Pulmonary artery endothelial cell (primary cell): ENCODE results near the gene PLOD1. TPM values are rescaled to one million over a fixed set of nuclear protein-coding genes. Genes with fewer than 3 reads are reported as not detected.
"Not testable (repeated sequence)": the region's sequence is repeated elsewhere in the genome, so short reads cannot be mapped to it uniquely, and the experiment has no call there.

Source experiments
- DNase-seq: peaks from one replicate; pipeline ENCODE4 v3.0.0-alpha.2; 2011; ENCODE audit warnings: low read depth, low spot score
- total RNA-seq: library from RNA; depleted of rRNA; stranded (reverse); fragments of >200 nt; gene quantifications from 2 replicates; pipeline ENCODE4 v1.2.3, GENCODE V29; 2014

PLOD1 gene
- total RNA-seq, 1 donor from 2014 or later, result 342 TPM

DNA sequence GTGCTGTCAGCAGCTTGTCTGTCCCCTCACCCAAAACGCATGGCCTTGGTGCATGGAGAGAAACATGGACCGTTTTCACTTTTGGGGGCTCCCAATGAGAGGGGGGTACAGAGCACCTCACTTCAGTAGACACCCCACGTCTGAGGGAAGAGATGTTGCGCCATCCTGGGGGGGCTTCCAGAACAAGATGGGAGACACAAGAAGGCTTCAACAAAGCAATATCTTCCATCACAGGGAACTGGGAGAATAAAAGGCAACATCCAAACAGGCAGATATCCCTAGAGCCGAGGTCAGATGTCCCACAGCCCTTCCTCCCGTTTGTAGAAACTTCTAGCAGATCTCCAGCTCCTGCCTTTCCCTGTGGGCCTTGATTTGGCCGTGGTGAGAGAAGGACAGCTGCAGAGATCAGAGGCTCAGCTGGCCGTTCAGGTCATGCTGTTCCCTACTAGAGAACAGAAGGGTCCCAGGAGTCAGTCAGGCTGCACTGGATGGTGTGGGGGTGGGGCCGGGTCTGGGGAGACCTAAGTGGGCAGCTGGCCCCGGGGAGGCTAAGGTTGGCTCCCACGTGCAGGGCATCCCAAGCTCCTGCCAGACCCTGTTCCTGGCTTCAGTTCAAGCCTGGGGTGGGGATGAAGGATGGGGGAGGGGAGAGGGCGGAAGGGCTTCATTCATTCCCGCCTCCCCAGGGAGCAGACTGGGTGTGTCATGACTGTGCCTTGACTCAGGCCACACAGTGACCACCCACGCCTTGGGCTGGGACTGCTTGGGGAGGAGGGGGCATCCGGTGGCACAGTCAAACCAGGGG, 4.4 kb downstream of the PLOD1 start:
- no peak for DNase-seq

DNA sequence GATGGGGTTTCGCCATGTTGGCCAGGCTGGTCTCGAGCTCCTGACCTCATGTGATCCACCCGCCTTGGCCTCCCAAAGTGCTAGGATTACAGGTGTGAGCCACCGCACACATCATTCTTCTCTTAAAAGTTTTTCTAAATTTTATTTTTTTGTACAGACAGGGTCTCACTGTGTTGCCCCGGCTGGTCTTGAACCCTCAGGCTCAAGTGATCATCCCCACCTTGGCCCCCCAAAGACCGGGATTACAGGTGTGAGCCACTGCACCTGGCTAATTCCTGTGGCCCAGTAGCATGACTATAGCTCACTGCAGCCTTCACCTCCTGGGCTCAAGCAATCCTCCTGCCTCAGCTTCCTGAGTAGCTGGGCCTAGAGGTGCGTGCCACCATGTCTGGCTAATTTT, 5.3 kb downstream of the PLOD1 start:
- not testable (repeated sequence) for DNase-seq

DNA sequence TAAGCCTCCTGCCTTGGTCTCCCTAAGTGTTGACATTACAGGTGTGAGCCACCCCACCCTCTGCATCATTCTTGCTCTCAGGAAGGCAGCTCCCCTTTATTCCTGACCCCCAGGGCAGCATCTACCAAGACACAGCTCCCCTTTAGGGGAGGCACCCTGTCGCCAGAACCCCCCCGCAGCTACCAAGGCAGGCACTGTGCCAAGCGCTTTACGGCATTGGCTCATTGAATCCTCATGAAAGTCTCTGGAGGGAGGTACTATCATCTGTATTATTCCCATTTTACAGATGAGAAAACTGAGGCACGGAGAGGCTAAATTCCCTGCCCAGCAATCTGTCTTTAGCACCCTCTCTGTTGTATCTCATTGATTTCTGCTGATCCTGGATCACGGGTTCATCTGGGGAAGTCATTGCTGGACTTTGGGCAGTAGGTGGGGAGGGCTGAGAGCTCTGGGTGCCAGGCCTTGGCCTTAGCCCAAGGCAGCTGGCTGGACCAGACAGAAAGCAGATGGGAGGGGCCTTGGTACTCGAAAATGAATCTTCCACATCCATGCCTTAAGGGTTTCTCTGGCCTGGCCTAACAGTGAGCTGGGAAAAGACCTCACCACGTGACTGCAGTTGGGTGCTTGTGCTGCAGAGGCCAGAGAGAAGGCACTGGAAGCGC, 5.9 kb downstream of the PLOD1 start:
- no peak for DNase-seq

DNA sequence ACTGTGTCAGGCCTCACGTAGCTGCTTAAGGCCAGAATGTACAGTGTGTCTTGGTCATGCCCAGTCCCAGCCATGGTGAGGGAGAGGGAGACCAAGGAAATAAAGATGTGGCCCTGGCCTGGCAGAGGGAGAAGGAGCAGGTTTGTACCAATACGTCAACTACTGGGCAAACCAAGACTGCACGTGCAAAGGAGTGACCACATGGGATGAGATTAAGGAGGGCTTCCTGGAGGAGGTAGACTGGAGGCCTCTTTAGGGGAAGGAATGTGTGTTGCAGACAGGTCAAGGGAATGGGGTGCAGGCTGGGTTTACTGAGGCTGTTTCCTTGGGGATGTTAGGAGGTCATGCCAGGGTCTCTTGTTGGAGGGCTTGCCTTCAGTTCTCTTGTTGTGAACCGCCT, 7.8 kb downstream of the PLOD1 start:
- DNase-seq, result no peak

DNA sequence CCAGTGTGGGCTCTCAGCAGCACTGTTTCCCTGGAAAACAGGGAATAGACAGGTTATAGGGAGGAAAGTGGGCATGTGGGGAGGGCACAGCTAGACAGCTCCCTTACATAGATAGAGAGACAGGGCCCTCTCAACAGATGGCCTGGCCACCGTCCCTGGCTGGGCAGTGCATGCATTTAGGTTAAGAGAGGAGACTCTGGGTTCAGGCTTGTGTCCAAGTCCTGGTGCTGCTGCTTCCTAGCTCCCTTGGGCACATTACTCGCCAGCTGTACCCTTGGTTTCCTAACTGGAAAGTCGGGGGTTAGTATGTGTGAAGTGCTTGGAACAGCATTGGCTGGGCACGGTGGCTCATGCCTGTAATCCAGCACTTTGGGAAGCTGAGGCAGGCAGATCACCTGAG, 9.1 kb downstream of the PLOD1 start:
- DNase-seq, result no peak

DNA sequence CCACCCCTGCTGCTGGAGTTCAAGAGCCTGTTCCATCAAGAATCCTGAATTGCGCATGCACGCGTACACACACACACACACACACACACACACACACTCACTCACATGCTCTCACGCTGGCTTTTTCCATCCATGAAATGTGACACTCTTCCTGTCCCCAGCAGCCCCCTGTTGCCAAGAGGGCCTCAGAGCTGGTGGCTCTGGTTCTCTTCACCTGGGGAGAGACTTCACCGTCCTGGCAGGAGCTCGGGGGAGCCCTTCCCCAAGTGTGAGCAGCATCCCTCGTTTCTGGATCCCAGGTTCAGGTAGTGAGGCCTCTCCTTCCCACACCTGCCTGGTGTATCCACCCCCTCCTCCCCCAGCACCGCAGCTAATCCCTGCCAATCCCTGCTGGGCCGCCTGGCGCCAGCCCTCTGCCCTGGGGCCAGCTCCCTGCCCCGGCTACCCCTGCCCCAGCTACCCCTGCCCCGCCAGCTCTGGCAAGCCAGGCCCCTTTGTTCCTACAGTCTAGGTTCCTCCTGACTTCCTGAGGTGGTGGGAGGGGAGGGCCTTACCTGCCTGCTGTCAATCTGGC, 9.9 kb downstream of the PLOD1 start:
- DNase-seq, result no peak

DNA sequence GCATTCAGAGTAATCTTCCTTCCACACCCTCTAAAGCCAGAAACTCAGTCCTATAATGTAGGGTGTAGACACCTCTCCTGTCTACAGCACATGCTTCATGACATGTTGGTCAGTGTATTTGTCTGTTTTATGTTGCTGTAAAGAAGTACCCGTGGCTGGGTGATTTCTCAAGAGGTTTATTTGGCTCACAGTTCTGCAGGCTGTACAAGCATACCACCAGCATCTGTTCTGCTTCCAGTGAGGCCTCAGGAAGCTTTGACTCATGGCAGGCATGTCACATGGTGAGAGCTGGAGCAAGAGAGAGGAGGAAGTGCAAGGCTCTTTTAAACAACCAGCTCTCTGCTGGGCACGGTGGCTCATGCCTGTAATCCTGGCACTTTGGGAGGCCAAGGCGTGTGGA, 12.1 kb downstream of the PLOD1 start:
- DNase-seq, result no peak

DNA sequence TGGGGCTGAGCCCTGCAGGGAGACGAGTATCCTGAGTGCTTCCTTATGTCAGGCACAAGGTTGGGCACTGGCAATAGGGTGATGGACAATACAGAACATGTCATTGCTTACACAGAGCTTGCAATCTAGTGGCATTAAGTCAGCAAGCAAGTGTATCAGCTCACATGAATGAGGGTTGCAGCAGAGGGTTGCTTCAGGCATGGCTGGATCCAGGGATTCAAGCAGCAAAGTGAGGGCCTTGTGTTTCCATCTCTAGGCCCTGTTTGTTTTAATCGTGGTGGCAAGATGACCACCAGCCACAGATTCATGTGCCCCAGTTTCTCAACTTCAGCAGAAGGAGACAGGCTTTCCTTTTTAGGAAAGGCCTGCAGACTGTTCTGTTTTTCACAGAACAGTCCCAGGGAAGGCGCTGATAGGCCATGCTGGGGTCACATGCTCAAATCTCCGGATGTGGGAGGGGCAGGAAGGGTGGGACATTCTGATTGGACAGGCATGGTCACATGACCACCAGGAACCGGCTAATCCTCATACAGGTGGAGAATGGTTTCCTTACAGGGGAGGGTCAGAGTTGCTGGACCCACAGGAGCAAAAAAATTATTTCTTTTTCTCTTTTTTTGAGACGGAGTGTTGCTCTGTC, 14.4 kb downstream of the PLOD1 start:
- no peak for DNase-seq

DNA sequence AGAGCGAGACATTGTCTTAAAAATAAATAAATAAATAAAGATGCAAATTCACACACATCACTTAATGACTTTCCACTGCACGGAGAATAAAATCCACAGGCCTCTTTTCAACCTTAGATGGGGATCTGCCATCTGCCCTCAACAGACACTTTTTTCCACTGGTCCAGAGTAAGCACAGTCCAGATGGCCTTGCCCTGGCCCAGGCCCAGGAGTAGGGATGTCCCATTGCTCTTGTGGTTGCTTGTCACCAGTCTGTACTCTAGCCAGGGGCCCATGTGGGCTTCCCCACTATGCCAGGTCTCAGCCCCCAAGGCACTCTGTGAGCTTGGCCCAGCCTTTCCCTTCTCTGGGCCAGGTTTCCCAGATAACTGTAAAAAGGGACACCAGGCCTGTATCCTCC, 17.4 kb downstream of the PLOD1 start:
- DNase-seq, result no peak

DNA sequence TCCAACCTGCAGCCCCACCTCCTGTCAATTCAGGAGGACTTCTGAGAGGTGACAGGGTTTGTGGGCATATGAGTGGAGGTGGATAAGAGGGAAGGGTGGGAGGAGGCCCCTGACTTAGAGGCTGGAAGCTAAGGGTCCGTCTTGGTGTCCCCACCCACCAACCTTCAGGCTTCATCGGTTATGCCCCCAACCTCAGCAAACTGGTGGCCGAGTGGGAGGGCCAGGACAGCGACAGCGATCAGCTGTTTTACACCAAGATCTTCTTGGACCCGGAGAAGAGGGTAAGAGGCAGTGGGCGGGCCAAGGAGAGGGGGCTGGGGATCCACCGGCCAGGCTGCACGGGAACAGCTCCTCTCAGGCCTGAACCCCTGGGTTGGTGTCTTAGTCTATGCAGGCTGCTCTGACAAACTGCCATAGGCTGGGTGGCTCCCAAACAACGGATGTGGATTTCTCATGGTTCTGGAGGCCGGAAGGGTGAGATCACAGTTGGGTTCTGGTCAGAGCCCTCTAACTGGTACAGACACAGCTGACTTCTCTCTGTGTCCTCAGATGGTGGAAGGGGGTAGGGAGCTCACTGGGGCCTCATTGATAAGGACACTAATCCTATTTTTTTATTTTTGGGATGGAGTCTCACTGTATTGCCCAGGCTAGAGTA, 18.1 kb downstream of the PLOD1 start:
- DNase-seq, result no peak

DNA sequence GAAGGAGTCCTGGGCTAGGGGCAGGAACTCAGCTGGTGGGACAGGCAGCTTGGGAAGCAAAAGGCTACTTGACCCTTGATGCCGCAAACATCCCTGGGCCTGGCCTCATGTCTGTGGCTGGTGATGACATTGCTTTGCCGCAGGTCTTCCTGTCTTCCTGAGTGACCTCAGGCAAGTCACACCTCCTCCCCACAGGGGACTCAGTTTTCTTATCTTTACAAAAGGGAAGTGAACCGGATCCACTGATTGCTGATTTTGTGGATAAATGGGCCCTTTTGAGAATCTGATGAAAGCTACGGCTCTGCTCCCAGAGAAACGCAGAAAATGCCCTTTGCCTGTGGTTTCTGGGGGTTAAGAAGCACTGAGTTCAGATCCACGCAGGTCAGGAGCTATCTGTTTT, 20.7 kb downstream of the PLOD1 start:
- no peak for DNase-seq

DNA sequence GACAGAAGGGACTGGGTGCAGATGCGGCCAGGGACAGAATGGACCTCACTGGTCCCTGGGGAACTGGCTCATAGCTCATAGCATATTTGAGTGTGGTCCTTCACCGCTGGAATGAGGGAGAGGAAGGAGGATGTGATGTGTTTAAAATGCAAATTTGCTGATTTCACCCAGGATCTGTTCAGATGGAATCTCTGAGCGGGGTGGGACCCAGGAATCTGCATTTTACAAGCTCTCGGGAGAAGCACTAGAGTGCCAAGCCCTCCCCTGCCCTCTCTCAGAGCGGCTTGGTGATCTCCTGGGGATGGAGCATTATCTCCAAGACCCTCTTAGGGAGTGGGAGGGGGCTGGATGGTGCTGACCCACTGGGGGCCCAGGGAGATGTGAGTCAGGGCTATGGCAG, 22.9 kb downstream of the PLOD1 start:
- DNase-seq, result no peak

DNA sequence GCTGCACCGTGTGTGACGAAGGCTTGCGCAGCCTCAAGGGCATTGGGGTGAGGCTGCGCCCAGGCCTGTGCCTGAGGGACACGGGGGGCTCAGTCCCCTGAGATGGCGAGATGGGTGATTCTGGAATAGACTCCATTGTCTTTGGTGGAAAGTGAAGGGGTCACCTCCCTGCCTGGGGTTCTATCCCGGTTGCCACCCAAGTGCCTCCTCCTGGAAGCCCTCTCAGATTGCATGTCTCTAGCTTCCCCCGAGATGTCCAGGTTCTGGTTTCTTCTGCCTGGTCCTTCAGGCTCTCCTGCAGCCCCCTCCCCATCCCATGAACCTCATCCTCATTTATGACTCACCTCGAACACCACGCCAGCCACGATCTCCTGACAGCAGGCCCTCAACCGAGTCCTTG, 23.4 kb downstream of the PLOD1 start:
- DNase-seq, result no peak

DNA sequence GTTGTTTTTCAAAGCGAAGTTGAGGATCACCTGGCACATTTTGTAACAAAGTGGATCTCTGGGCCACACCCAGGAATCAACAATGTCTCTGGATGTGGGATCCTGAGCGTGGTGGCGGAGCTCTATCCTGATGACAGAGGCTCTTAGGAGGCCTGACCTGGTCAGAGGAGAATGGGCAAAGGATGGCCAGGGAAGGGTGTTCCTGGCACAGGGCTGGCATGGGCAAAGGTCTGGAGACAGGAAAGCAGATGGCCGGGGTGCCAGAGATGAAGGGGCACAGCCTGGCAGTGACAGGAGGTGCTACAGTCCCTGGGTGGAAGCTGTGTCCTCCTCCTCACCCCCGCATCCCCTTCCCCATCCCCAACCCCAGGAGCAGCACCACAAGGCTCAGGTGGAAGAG, 25.8 kb downstream of the PLOD1 start:
- no peak for DNase-seq

DNA sequence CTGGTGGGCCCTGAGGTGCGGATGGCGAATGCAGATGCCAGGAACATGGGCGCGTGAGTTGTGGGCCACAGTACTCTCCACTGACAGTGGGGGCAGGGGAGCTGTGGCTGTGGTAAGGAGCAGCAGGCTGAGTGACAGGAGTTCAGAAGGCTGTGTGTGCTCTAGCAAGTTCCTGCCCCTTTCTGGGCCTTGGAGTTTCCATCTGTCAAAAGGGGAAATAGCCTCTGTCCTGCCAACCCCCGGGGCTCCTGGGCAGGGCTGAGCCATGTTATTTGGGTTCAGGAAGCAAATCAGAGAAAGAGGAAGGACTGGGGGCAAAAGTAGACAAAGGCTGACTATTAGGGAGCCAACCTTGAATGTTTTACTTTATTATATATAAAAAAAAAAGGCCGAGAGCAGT, 26.2 kb downstream of the PLOD1 start:
- DNase-seq, result no peak

DNA sequence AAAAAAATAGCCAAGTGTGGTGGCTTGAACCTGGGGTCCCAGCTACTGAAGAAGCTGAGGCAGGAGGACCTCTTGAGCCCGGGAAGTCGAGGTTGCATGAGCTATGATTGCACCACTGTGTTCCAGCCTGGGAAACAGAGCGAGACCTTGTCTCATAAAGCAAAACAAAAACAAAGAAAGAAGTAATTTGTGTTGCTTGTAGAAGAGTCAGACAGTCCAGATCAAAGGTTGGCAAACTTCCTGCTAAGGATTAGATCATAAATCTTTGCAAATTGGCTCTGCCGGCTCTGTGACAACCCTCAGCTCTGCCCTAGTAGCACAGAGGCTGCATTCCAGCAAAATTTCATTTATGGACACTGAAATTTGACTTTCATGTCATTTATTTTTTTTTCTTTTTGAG, 26.7 kb downstream of the PLOD1 start:
- DNase-seq, result no peak

DNA sequence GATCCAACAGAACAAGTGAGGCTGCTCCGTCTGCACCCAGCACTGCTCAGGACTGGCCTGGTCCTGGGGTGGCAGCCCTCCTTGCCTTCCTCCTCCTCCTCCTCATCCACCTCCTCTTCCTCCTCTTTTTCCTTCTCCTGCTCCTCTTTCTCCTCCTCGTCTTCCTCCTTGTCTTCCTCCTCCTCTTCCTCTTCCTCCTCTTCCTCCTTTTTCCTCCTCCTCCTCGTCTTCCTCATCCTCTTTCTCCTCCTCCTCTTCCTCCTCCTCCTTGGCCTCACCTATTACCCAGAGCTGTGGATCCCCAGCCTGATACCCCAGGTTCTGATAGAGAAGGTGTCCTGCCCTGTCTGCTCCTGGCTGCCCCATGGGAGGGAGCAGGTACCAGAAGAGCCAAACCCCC, 29.1 kb downstream of the PLOD1 start:
- no peak for DNase-seq

DNA sequence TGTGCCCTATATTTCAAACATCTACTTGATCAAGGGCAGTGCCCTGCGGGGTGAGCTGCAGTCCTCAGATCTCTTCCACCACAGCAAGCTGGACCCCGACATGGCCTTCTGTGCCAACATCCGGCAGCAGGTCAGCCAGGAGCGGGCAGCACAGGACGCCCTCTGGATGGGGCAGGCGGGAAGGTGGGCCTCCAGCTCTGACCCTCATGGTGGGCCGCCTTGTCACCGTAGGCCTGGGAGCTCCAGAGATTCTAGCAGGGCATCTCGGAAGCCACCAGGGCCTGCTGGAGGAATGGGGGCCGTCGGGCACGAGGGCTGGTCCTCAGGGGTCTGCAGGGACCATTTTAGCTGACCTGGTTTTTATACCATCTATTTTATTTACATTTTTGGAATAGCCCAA, 30.1 kb downstream of the PLOD1 start:
- DNase-seq, result no peak

DNA sequence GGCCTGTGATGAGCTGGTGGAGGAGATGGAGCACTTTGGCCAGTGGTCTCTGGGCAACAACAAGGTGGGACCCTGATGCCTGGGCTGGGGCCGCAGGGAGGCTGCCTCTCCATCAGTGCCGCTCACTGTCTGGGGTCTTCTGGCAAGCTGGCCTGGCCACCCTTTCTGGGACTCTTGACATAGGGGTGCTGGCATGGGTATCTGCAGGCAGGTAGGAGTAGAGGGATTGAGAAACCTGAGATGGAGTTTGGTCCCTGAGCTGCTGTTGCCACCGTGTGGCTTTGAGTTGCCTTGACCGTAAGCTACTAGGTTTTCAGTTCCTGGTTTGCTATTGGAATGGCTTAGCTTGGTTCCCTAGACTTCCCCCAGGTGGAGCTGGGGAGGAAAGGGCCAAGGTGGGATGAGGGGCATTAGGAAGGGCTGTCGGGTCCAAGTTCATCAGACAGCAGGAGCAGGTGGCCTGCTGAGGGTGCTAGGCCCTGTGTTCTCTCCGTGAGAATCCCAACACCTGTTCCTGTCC, 32.6 kb downstream of the PLOD1 start:
- no peak for DNase-seq

DNA sequence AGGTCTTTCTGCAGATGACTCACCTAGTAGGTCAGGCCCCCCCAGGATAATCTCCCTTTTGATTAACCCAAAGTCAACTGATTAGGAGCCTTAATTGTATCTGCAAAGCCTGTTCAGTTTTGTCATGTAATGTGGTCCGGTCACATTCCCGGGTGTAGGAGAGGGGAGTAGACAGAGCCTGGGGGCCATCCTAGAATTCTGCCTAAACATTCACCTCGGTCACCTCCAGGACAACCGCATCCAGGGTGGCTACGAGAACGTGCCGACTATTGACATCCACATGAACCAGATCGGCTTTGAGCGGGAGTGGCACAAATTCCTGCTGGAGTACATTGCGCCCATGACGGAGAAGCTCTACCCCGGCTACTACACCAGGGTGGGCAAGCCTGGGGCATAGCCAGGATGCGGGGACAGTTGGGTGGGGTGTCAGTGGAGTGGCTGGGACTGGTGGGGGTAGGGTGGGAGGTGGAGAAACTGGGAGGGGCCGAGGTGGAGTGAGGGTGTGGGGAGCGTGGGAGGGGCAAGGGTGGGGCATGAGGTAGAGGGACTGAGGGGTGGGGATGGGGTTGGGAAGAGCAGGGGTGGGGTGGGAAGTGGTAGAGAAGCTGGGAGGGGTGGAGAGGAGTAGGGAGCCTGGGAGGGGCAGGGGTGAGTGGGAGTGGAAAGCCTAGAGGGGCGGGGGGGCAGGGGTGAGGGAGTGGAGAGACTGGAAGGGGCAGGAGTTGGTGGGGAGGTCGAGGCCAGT, 36.1 kb downstream of the PLOD1 start:
- DNase-seq, result no peak

DNA sequence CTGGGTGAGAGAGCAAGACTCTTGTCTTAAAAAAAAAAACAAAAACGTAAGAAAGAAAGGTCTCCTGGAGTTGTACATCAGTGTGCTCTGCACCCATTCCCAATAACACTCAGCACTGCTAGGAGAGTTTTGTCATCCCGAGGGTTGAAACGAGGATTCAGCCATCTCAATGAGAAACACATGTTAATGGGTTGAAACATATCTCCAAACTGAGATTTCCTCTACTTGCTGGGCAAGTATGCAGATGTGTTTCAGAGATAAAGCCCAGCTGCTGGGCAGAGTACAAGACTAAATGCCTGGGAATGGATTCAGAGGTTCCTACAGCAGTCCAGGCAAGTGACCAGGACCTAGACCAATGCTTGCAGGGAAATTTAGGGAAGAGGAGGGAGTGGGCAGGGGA, 43.1 kb downstream of the PLOD1 start:
- no peak for DNase-seq
